Large intestine (tissue), 3 donors: ENCODE data around the gene GRIA1. TPM values are rescaled to one million over a fixed set of nuclear protein-coding genes. Genes with fewer than 3 reads are reported as not detected.

Experiments used
- DNase-seq, 2 donors: peaks; one replicate each; pipeline versions ENCODE4 v3.0.0 to v3.0.0-alpha.2; 2013
- H3K27ac ChIP-seq: one replicate; pipeline ENCODE4 v1.5.1; 2013; ENCODE audit warnings: low read length
- H3K27me3 ChIP-seq: 2 replicates; pipeline ENCODE4 v1.6.1; 2013; ENCODE audit warnings: low read length; ENCODE audit not compliant: control insufficient read depth, insufficient read depth
- H3K36me3 ChIP-seq: 2 replicates; pipeline ENCODE4 v1.6.1; 2013; ENCODE audit warnings: low read length; ENCODE audit not compliant: control insufficient read depth, insufficient read depth
- H3K4me1 ChIP-seq: one replicate; pipeline ENCODE4 v1.6.1; 2013; ENCODE audit warnings: low read length; ENCODE audit not compliant: control insufficient read depth, insufficient read depth
- H3K4me3 ChIP-seq: one replicate; pipeline ENCODE4 v1.5.1; 2013; ENCODE audit warnings: low read length
- H3K9me3 ChIP-seq: one replicate; pipeline ENCODE4 v1.6.1; 2013; ENCODE audit warnings: mild to moderate bottlenecking, low read depth, low read length, moderate library complexity; ENCODE audit not compliant: control insufficient read depth
- WGBS: methylation state at CpG from one replicate; pipeline ENCODE4 v1.1.5; 2013; ENCODE audit warnings: low lambda C conversion rate; ENCODE audit not compliant: insufficient coverage; 5-methylcytosine and 5-hydroxymethylcytosine counted together
- polyA plus RNA-seq: library from polyadenylated mRNA; unstranded; fragments of 120-200 nt; gene quantifications from one replicate; pipeline ENCODE4 v1.2.1, GENCODE V29; 2013

Gene GRIA1
- polyA plus RNA-seq, 1 donor, result 0.93 TPM

GRCh38 chr5:153543959-153544470 is 53.5 kb downstream of the GRIA1 start:
- no peak overlapping the region for H3K27ac ChIP-seq
- no peaks in the 10 kb centered on the region for H3K27me3 ChIP-seq
- H3K9me3 ChIP-seq, result no peaks in the 10 kb centered on the region
- DNase-seq, result no peak
- H3K4me3 ChIP-seq, result no peak overlapping the region
- no peaks in the 10 kb centered on the region for H3K36me3 ChIP-seq
- no peaks in the 10 kb centered on the region for H3K4me1 ChIP-seq

GRCh38 chr5:153544706-153545105 is 54.2 kb downstream of the GRIA1 start:
- no peak overlapping the region for H3K4me3 ChIP-seq
- H3K27ac ChIP-seq, result no peak overlapping the region
- H3K4me1 ChIP-seq, result no peaks in the 10 kb centered on the region
- 37% methylated on average over 2 of the region's 4 CpGs for WGBS
- DNase-seq, result no peak
- H3K27me3 ChIP-seq, result no peaks in the 10 kb centered on the region
- no peaks in the 10 kb centered on the region for H3K36me3 ChIP-seq
- no peaks in the 10 kb centered on the region for H3K9me3 ChIP-seq

- H3K9me3 ChIP-seq, result no peaks in the 10 kb centered on the region
- H3K36me3 ChIP-seq, result no peaks in the 10 kb centered on the region
- H3K4me3 ChIP-seq, result no peak overlapping the region
- H3K27me3 ChIP-seq, result no peaks in the 10 kb centered on the region
- no peak overlapping the region for H3K27ac ChIP-seq
- DNase-seq, result no peak
- no peaks in the 10 kb centered on the region for H3K4me1 ChIP-seq
- no CpG with 5 or more reads among the region's 1 CpG for WGBS
Measured at GRCh38 chr5:153546566-153546965, 56.1 kb downstream of the GRIA1 start.

GRCh38 chr5:153551537-153552079 is 61.1 kb downstream of the GRIA1 start:
- Histone ChIP-seq H3K36me3 (no peaks in the 10 kb centered on the region), H3K9me3 (no peaks in the 10 kb centered on the region), H3K4me1 (no peaks in the 10 kb centered on the region), H3K27me3 (no peaks in the 10 kb centered on the region), H3K27ac (no peak overlapping the region), H3K4me3 (no peak overlapping the region)
- DNase-seq, result peak in 1 of 2 donors; percentile 6
- no CpG with 5 or more reads among the region's 1 CpG for WGBS

- Histone ChIP-seq H3K27me3 (no peaks in the 10 kb centered on the region), H3K36me3 (no peaks in the 10 kb centered on the region), H3K4me1 (no peaks in the 10 kb centered on the region), H3K9me3 (no peaks in the 10 kb centered on the region), H3K4me3 (no peak overlapping the region), H3K27ac (no peak overlapping the region)
- DNase-seq, result no peak
Measured at GRCh38 chr5:153552886-153553285, 62.4 kb downstream of the GRIA1 start.

GRCh38 chr5:153555420-153556114 is 65.1 kb downstream of the GRIA1 start:
- H3K27me3 ChIP-seq, result no peaks in the 10 kb centered on the region
- H3K9me3 ChIP-seq, result no peaks in the 10 kb centered on the region
- H3K4me1 ChIP-seq, result no peaks in the 10 kb centered on the region
- WGBS, result no CpG with 5 or more reads among the region's 6 CpGs
- H3K36me3 ChIP-seq, result no peaks in the 10 kb centered on the region
- no peak for DNase-seq
- H3K4me3 ChIP-seq, result no peak overlapping the region
- no peak overlapping the region for H3K27ac ChIP-seq

- Histone ChIP-seq H3K36me3 (no peaks in the 10 kb centered on the region), H3K9me3 (no peaks in the 10 kb centered on the region), H3K27me3 (no peaks in the 10 kb centered on the region), H3K4me1 (no peaks in the 10 kb centered on the region), H3K27ac (no peak overlapping the region), H3K4me3 (no peak overlapping the region)
- DNase-seq, result no peak
- no CpG with 5 or more reads among the region's 3 CpGs for WGBS
Measured at GRCh38 chr5:153558957-153559356, 68.5 kb downstream of the GRIA1 start.

GRCh38 chr5:153559926-153560325 is 69.5 kb downstream of the GRIA1 start:
- H3K36me3 ChIP-seq, result no peaks in the 10 kb centered on the region
- H3K4me1 ChIP-seq, result no peaks in the 10 kb centered on the region
- H3K27me3 ChIP-seq, result no peaks in the 10 kb centered on the region
- H3K9me3 ChIP-seq, result no peaks in the 10 kb centered on the region
- DNase-seq, result no peak
- no peak overlapping the region for H3K27ac ChIP-seq
- H3K4me3 ChIP-seq, result no peak overlapping the region
- no CpG with 5 or more reads among the region's 1 CpG for WGBS

GRCh38 chr5:153562189-153562588 is 71.7 kb downstream of the GRIA1 start:
- H3K36me3 ChIP-seq, result no peaks in the 10 kb centered on the region
- WGBS, result no CpG with 5 or more reads among the region's 1 CpG
- DNase-seq, result no peak

GRCh38 chr5:153565822-153566221 is 75.4 kb downstream of the GRIA1 start:
- Histone ChIP-seq H3K9me3 (no peaks in the 10 kb centered on the region), H3K4me3 (no peak overlapping the region), H3K27me3 (no peaks in the 10 kb centered on the region), H3K27ac (no peak overlapping the region), H3K4me1 (no peaks in the 10 kb centered on the region), H3K36me3 (no peaks in the 10 kb centered on the region)
- no CpG with 5 or more reads among the region's 1 CpG for WGBS
- no peak for DNase-seq

More at GRCh38 chr5:153562189-153562588, 71.7 kb downstream of the GRIA1 start:
- no peak overlapping the region for H3K27ac ChIP-seq
- H3K27me3 ChIP-seq, result no peaks in the 10 kb centered on the region
- H3K4me1 ChIP-seq, result no peaks in the 10 kb centered on the region
- H3K4me3 ChIP-seq, result no peak overlapping the region
- no peaks in the 10 kb centered on the region for H3K9me3 ChIP-seq

- DNase-seq, result no peak
- no CpG with 5 or more reads among the region's 1 CpG for WGBS
- Histone ChIP-seq H3K4me1 (no peaks in the 10 kb centered on the region), H3K27me3 (no peaks in the 10 kb centered on the region), H3K9me3 (no peaks in the 10 kb centered on the region), H3K4me3 (no peak overlapping the region), H3K36me3 (no peaks in the 10 kb centered on the region), H3K27ac (no peak overlapping the region)
Measured at GRCh38 chr5:153569036-153569435, 78.6 kb downstream of the GRIA1 start.
